ENCODE measurements around the gene THEMIS2.
"Not testable (repeated sequence)": the region's sequence is repeated elsewhere in the genome, so short reads cannot be mapped to it uniquely, and the experiment has no call there.

THEMIS2 gene

GRCh38 chr1:27863538-27863915, 8.8 kb upstream of the THEMIS2 start:
- no peak for DNase-seq

- DNase-seq = no peak
Measured at GRCh38 chr1:27864264-27864895, 8.0 kb upstream of the THEMIS2 start.

GRCh38 chr1:27865821-27866220, 6.5 kb upstream of the THEMIS2 start:
- DNase-seq = no peak

GRCh38 chr1:27868556-27868931, 3.8 kb upstream of the THEMIS2 start:
- no peak for DNase-seq

GRCh38 chr1:27868932-27869718, 3.2 kb upstream of the THEMIS2 start:
- DNase-seq = no peak

GRCh38 chr1:27869719-27870085, 2.6 kb upstream of the THEMIS2 start:
- no peak for DNase-seq

- DNase-seq = not testable (repeated sequence)
Measured at GRCh38 chr1:27871076-27871475, 1.3 kb upstream of the THEMIS2 start.

- no peak for DNase-seq
Measured at GRCh38 chr1:27872802-27873551, 633 bp downstream of the THEMIS2 start.

GRCh38 chr1:27873671-27874384, 1.5 kb downstream of the THEMIS2 start:
- no peak for DNase-seq

- DNase-seq = no peak
Measured at GRCh38 chr1:27876341-27877114, 4.2 kb downstream of the THEMIS2 start.

GRCh38 chr1:27877115-27877416, 4.7 kb downstream of the THEMIS2 start:
- no peak for DNase-seq

- no peak for DNase-seq
Measured at GRCh38 chr1:27878039-27878438, 5.7 kb downstream of the THEMIS2 start.

GRCh38 chr1:27878787-27879335, 6.5 kb downstream of the THEMIS2 start:
- DNase-seq = no peak

- DNase-seq = no peak
Measured at GRCh38 chr1:27879374-27880082, 7.2 kb downstream of the THEMIS2 start.

GRCh38 chr1:27882543-27882903, 10.2 kb downstream of the THEMIS2 start:
- DNase-seq = no peak

- no peak for DNase-seq
Measured at GRCh38 chr1:27883536-27883935, 11.2 kb downstream of the THEMIS2 start.

- no peak for DNase-seq
Measured at GRCh38 chr1:27884006-27884954, 11.9 kb downstream of the THEMIS2 start.

- DNase-seq = no peak
Measured at GRCh38 chr1:27885114-27885528, 12.8 kb downstream of the THEMIS2 start.

- DNase-seq = no peak
Measured at GRCh38 chr1:27885621-27886352, 13.4 kb downstream of the THEMIS2 start.

- DNase-seq = no peak
Measured at GRCh38 chr1:27886353-27886679, 14.0 kb downstream of the THEMIS2 start.

Measured in cortex of kidney (tissue), 1 donor.